ENCODE data around the gene FSHR. TPM values are rescaled to one million over a fixed set of nuclear protein-coding genes. Genes with fewer than 3 reads are reported as not detected.

Gene FSHR
- total RNA-seq, 1 experiment from 2014 or later: not detected

GRCh38 chr2:49194701-49195100 lies 40.4 kb upstream of the FSHR start:
- Histone ChIP-seq H3K79me2 (ENCODE audit: low read length) (no peaks in the 10 kb centered on the region), H3K27ac (ENCODE audit: low read length) (no peak overlapping the region), H3K4me3 (ENCODE audit: low read length) (no peak overlapping the region), H3K9me2 (replicated peaks; ENCODE audit: low read length) (no peaks in the 10 kb centered on the region), H3K27me3 (ENCODE audit: low read length) (no peaks in the 10 kb centered on the region), H3K9ac (ENCODE audit: low read length) (no peak overlapping the region), H3F3A (ENCODE audit: low read length, unreplicated experiment) (no peaks in the 10 kb centered on the region), H3K36me3 (ENCODE audit: low read depth, low read length) (no peaks in the 10 kb centered on the region), H3K4me2 (ENCODE audit: low read length) (no peak overlapping the region), H4K20me1 (ENCODE audit: low read length) (no peaks in the 10 kb centered on the region), H3K4me1 (ENCODE audit: insufficient read depth, low read length) (no peaks in the 10 kb centered on the region), H3K9me3 (ENCODE audit: low read length) (0 out of 2 replicates have a peak, but pooled peaks cover 2% of the 10 kb centered on the region), H2AFZ (ENCODE audit: low read length) (no peak overlapping the region)
- CTCF ChIA-PET: no interaction called here
- intact Hi-C loops (cut with micrococcal nuclease): no loop called here
- ATAC-seq (no peak), DNase-seq (no peak)
- TF ChIP-seq CTCF (conservative IDR thresholded peaks at IDR 0.05; ENCODE audit: low read depth, low read length): no peak
- TF ChIP-seq EZH2 (IDR thresholded peaks at IDR 0.05; ENCODE audit: low read length, unreplicated experiment): no peak
- TF ChIP-seq EZH2phosphoT487 (IDR thresholded peaks at IDR 0.05; ENCODE audit: borderline replicate concordance, low read length): no peak
- BruUV-seq (replicated peaks): no TSS peak
- POLR2A ChIA-PET (ENCODE audit: unreplicated experiment): no interaction called here

GRCh38 chr2:49192036-49192435 lies 37.7 kb upstream of the FSHR start:
- TF ChIP-seq CTCF (conservative IDR thresholded peaks at IDR 0.05; ENCODE audit: low read depth, low read length): no peak
- no peak for TF ChIP-seq EZH2 (IDR thresholded peaks at IDR 0.05; ENCODE audit: low read length, unreplicated experiment)
- no peak for TF ChIP-seq EZH2phosphoT487 (IDR thresholded peaks at IDR 0.05; ENCODE audit: borderline replicate concordance, low read length)
- Histone ChIP-seq H3K27ac (ENCODE audit: low read length) (no peak overlapping the region), H3K79me2 (ENCODE audit: low read length) (no peaks in the 10 kb centered on the region), H2AFZ (ENCODE audit: low read length) (no peak overlapping the region), H3K4me2 (ENCODE audit: low read length) (no peak overlapping the region), H3K9ac (ENCODE audit: low read length) (no peak overlapping the region), H4K20me1 (ENCODE audit: low read length) (no peaks in the 10 kb centered on the region), H3K9me3 (ENCODE audit: low read length) (no peaks in the 10 kb centered on the region), H3K36me3 (ENCODE audit: low read depth, low read length) (no peaks in the 10 kb centered on the region), H3K9me2 (replicated peaks; ENCODE audit: low read length) (no peaks in the 10 kb centered on the region), H3K4me1 (ENCODE audit: insufficient read depth, low read length) (no peaks in the 10 kb centered on the region), H3F3A (ENCODE audit: low read length, unreplicated experiment) (no peaks in the 10 kb centered on the region), H3K4me3 (ENCODE audit: low read length) (no peak overlapping the region), H3K27me3 (ENCODE audit: low read length) (no peaks in the 10 kb centered on the region)
- ATAC-seq (no peak), DNase-seq (no peak)
- CTCF ChIA-PET: no interaction called here
- POLR2A ChIA-PET (ENCODE audit: unreplicated experiment): no interaction called here
- no TSS peak for BruUV-seq (replicated peaks)
- intact Hi-C loops (cut with micrococcal nuclease): no loop called here

- Histone ChIP-seq H3K36me3 (ENCODE audit: low read depth, low read length) (no peaks in the 10 kb centered on the region), H3K9me2 (replicated peaks; ENCODE audit: low read length) (no peaks in the 10 kb centered on the region), H3K27ac (ENCODE audit: low read length) (no peak overlapping the region), H3K4me1 (ENCODE audit: insufficient read depth, low read length) (no peaks in the 10 kb centered on the region), H3K79me2 (ENCODE audit: low read length) (no peaks in the 10 kb centered on the region), H2AFZ (ENCODE audit: low read length) (no peak overlapping the region), H3K9me3 (ENCODE audit: low read length) (no peaks in the 10 kb centered on the region), H3K9ac (ENCODE audit: low read length) (no peak overlapping the region), H3K4me3 (ENCODE audit: low read length) (no peak overlapping the region), H3K4me2 (ENCODE audit: low read length) (no peak overlapping the region), H3F3A (ENCODE audit: low read length, unreplicated experiment) (no peaks in the 10 kb centered on the region), H3K27me3 (ENCODE audit: low read length) (no peaks in the 10 kb centered on the region), H4K20me1 (ENCODE audit: low read length) (no peaks in the 10 kb centered on the region)
- CTCF ChIA-PET: no interaction called here
- intact Hi-C loops (cut with micrococcal nuclease): no loop called here
- TF ChIP-seq EZH2phosphoT487 (IDR thresholded peaks at IDR 0.05; ENCODE audit: borderline replicate concordance, low read length) (no peak), CTCF (conservative IDR thresholded peaks at IDR 0.05; ENCODE audit: low read depth, low read length) (no peak), EZH2 (IDR thresholded peaks at IDR 0.05; ENCODE audit: low read length, unreplicated experiment) (no peak)
- POLR2A ChIA-PET (ENCODE audit: unreplicated experiment): no interaction called here
- BruUV-seq (replicated peaks): no TSS peak
- DNase-seq (no peak), ATAC-seq (no peak)
These were observed 35.4 kb upstream of the FSHR start for GRCh38 chr2:49189512-49190225.

All from PC-3 (cell line).